SK-N-SH (cell line): ENCODE results near the gene GEMIN7.

Experiments
- EZH2phosphoT487 ChIP-seq: fragments of 200-600 bp; sonication (generic); IDR thresholded peaks from 2 replicates; pipeline ENCODE4 v1.6.1; 2017; ENCODE audit warnings: low read depth, mixed run types, mild to moderate bottlenecking, antibody characterized with exemption, moderate library complexity, borderline replicate concordance
- MXI1 ChIP-seq: IDR thresholded peaks from 2 replicates; pipeline ENCODE4 v1.6.1; 2012; ENCODE audit warnings: mild to moderate bottlenecking, low read depth, low read length, improper control_type of control experiment
- POLR2AphosphoS5 ChIP-seq: IDR thresholded peaks from 2 replicates; pipeline ENCODE4 v1.6.1; 2012; ENCODE audit warnings: low read depth, low read length
- RCOR1 ChIP-seq: fragments of 150-350 bp; IDR thresholded peaks from 2 replicates; pipeline ENCODE4 v1.6.1; 2017; ENCODE audit warnings: antibody characterized with exemption, low read length
- ZBTB33 ChIP-seq: IDR thresholded peaks from 2 replicates; pipeline ENCODE4 v1.4.0; 2012; ENCODE audit warnings: low read depth, borderline replicate concordance
- TF ChIP-seq, protein P1 (sequence below): IDR thresholded peaks from 2 replicates; pipeline ENCODE4 v1.6.1; 2012; ENCODE audit warnings: mild to moderate bottlenecking, low read depth, low read length, moderate library complexity
- TF ChIP-seq, protein P2 (sequence below): fragments of 200-600 bp; sonication (generic); IDR thresholded peaks from 2 replicates; pipeline ENCODE4 v1.6.1; 2017; ENCODE audit warnings: antibody characterized with exemption, mild to moderate bottlenecking, moderate library complexity
- TF ChIP-seq, protein P3 (sequence below): fragments of 150-350 bp; IDR thresholded peaks from 2 replicates; pipeline ENCODE4 v1.6.1; 2017; ENCODE audit warnings: antibody characterized with exemption, low read length, low read depth, borderline replicate concordance
- TF ChIP-seq, protein P4 (sequence below): IDR thresholded peaks from 2 replicates; pipeline ENCODE4 v1.4.0; 2012; ENCODE audit warnings: low read depth

DNA sequence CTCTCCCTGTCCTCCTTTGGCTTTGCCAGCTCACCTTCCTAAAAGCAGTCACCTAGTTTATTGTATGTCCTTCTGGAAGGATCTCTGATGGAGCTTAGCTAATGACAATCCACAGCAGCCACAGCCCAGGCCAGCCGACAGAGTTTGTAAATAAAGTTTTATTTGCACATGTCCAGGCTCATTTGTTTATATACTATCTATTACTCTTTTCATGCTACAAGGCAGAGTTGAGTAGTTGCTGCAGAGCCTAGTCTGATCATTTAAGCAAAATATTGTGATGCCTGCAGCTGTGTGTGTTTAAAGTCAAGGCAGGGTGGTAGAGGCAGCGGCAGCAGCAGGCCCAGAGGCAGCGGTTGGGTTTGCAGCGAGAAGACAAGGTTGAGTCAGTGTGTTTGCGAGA, 49.1 kb downstream of the GEMIN7 start:
- no peak for TF ChIP-seq ZBTB33
- TF ChIP-seq, protein P1, sequence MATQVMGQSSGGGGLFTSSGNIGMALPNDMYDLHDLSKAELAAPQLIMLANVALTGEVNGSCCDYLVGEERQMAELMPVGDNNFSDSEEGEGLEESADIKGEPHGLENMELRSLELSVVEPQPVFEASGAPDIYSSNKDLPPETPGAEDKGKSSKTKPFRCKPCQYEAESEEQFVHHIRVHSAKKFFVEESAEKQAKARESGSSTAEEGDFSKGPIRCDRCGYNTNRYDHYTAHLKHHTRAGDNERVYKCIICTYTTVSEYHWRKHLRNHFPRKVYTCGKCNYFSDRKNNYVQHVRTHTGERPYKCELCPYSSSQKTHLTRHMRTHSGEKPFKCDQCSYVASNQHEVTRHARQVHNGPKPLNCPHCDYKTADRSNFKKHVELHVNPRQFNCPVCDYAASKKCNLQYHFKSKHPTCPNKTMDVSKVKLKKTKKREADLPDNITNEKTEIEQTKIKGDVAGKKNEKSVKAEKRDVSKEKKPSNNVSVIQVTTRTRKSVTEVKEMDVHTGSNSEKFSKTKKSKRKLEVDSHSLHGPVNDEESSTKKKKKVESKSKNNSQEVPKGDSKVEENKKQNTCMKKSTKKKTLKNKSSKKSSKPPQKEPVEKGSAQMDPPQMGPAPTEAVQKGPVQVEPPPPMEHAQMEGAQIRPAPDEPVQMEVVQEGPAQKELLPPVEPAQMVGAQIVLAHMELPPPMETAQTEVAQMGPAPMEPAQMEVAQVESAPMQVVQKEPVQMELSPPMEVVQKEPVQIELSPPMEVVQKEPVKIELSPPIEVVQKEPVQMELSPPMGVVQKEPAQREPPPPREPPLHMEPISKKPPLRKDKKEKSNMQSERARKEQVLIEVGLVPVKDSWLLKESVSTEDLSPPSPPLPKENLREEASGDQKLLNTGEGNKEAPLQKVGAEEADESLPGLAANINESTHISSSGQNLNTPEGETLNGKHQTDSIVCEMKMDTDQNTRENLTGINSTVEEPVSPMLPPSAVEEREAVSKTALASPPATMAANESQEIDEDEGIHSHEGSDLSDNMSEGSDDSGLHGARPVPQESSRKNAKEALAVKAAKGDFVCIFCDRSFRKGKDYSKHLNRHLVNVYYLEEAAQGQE = no peak
- no peak for TF ChIP-seq POLR2AphosphoS5
- TF ChIP-seq, protein P2, sequence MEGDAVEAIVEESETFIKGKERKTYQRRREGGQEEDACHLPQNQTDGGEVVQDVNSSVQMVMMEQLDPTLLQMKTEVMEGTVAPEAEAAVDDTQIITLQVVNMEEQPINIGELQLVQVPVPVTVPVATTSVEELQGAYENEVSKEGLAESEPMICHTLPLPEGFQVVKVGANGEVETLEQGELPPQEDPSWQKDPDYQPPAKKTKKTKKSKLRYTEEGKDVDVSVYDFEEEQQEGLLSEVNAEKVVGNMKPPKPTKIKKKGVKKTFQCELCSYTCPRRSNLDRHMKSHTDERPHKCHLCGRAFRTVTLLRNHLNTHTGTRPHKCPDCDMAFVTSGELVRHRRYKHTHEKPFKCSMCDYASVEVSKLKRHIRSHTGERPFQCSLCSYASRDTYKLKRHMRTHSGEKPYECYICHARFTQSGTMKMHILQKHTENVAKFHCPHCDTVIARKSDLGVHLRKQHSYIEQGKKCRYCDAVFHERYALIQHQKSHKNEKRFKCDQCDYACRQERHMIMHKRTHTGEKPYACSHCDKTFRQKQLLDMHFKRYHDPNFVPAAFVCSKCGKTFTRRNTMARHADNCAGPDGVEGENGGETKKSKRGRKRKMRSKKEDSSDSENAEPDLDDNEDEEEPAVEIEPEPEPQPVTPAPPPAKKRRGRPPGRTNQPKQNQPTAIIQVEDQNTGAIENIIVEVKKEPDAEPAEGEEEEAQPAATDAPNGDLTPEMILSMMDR = no peak
- TF ChIP-seq RCOR1 = no peak
- TF ChIP-seq EZH2phosphoT487 = no peak
- TF ChIP-seq, protein P3, sequence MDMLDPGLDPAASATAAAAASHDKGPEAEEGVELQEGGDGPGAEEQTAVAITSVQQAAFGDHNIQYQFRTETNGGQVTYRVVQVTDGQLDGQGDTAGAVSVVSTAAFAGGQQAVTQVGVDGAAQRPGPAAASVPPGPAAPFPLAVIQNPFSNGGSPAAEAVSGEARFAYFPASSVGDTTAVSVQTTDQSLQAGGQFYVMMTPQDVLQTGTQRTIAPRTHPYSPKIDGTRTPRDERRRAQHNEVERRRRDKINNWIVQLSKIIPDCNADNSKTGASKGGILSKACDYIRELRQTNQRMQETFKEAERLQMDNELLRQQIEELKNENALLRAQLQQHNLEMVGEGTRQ = no peak
- TF ChIP-seq, protein P4, sequence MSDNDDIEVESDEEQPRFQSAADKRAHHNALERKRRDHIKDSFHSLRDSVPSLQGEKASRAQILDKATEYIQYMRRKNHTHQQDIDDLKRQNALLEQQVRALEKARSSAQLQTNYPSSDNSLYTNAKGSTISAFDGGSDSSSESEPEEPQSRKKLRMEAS = no peak
- no peak for TF ChIP-seq MXI1
